NCI-H2029 (cell line): ENCODE measurements around the gene MAML3.

Source experiments
- DNase-seq: peaks from one replicate; lab custom pipeline; 2025; lab: John Stamatoyannopoulos, UW

MAML3 gene

GRCh38 chr4:139900964-139901376, 253.0 kb downstream of the MAML3 start:
- DNase-seq: no peak

- no peak for DNase-seq
Observed at GRCh38 chr4:139899346-139899745, 254.6 kb downstream of the MAML3 start.

- no peak for DNase-seq
Observed at GRCh38 chr4:139898293-139898692, 255.7 kb downstream of the MAML3 start.

- DNase-seq: no peak
Observed at GRCh38 chr4:139896091-139896604, 257.8 kb downstream of the MAML3 start.

- DNase-seq: no peak
Observed at GRCh38 chr4:139893801-139894200, 260.2 kb downstream of the MAML3 start.

- DNase-seq: no peak
Observed at GRCh38 chr4:139892973-139893736, 260.8 kb downstream of the MAML3 start.

GRCh38 chr4:139890816-139891215, 263.2 kb downstream of the MAML3 start:
- no peak for DNase-seq

- no peak for DNase-seq
Observed at GRCh38 chr4:139889901-139890300, 264.1 kb downstream of the MAML3 start.

- no peak for DNase-seq
Observed at GRCh38 chr4:139889264-139889663, 264.7 kb downstream of the MAML3 start.

GRCh38 chr4:139887962-139888735, 265.8 kb downstream of the MAML3 start:
- no peak for DNase-seq

- DNase-seq: no peak
Observed at GRCh38 chr4:139887376-139887802, 266.6 kb downstream of the MAML3 start.

GRCh38 chr4:139886798-139887197, 267.2 kb downstream of the MAML3 start:
- no peak for DNase-seq

GRCh38 chr4:139884438-139884837, 269.5 kb downstream of the MAML3 start:
- DNase-seq: no peak

GRCh38 chr4:139880841-139881240, 273.1 kb downstream of the MAML3 start:
- DNase-seq: no peak

GRCh38 chr4:139878050-139878449, 275.9 kb downstream of the MAML3 start:
- DNase-seq: no peak

GRCh38 chr4:139876337-139876941, 277.5 kb downstream of the MAML3 start:
- DNase-seq: no peak

- peak; percentile 95 for DNase-seq
Observed at GRCh38 chr4:139875411-139875825, 278.6 kb downstream of the MAML3 start.

- DNase-seq: no peak
Observed at GRCh38 chr4:139873111-139873860, 280.7 kb downstream of the MAML3 start.

GRCh38 chr4:139872274-139872673, 281.7 kb downstream of the MAML3 start:
- no peak for DNase-seq

- no peak for DNase-seq
Observed at GRCh38 chr4:139869810-139870209, 284.2 kb downstream of the MAML3 start.

- no peak for DNase-seq
Observed at GRCh38 chr4:139866276-139866962, 287.6 kb downstream of the MAML3 start.
